Endodermal cell (in vitro differentiated cells): Measurements from ENCODE around the gene UBE2K. TPM values are rescaled to one million over a fixed set of nuclear protein-coding genes. Genes with fewer than 3 reads are reported as not detected.
A peak's percentile ranks its signal among the peaks of the same experiment; 100 is the strongest.

Source experiments
- DNase-seq: peaks from one replicate; pipeline ENCODE4 v3.0.0-alpha.2; 2017
- H3K27ac ChIP-seq: 2 replicates; pipeline ENCODE4 v1.5.1; 2013; ENCODE audit warnings: mild to moderate bottlenecking, low read depth, low read length, moderate library complexity
- H3K27me3 ChIP-seq: 2 replicates; pipeline ENCODE4 v1.6.1; 2013; ENCODE audit warnings: mild to moderate bottlenecking, low read length, moderate library complexity; ENCODE audit not compliant: insufficient read depth, control insufficient read depth, poor library complexity, severe bottlenecking
- H3K36me3 ChIP-seq: 2 replicates; pipeline ENCODE4 v1.7.0; 2013; ENCODE audit warnings: mild to moderate bottlenecking, low read length, moderate library complexity; ENCODE audit not compliant: control insufficient read depth, insufficient read depth
- H3K4me1 ChIP-seq: one replicate; pipeline ENCODE4 v1.7.0; 2013; ENCODE audit warnings: low read length; ENCODE audit not compliant: control insufficient read depth, insufficient read depth
- H3K4me3 ChIP-seq: 2 replicates; pipeline ENCODE4 v1.5.1; 2013; ENCODE audit warnings: mild to moderate bottlenecking, low read length, moderate library complexity
- H3K9ac ChIP-seq: 2 replicates; pipeline ENCODE4 v1.6.1; 2013; ENCODE audit warnings: mild to moderate bottlenecking, low read length, moderate library complexity; ENCODE audit not compliant: poor library complexity, severe bottlenecking; ENCODE audit errors: extremely low read depth
- H3K9me3 ChIP-seq: 2 replicates; pipeline ENCODE4 v1.6.1; 2013; ENCODE audit warnings: mild to moderate bottlenecking, low read length, moderate library complexity; ENCODE audit not compliant: control insufficient read depth
- H3K27ac Mint-ChIP-seq: 2 replicates; pipeline ENCODE4 v1.8.0; 2020; ENCODE audit warnings: mixed read lengths
- H3K27me3 Mint-ChIP-seq: 2 replicates; pipeline ENCODE4 v1.8.0; 2021; ENCODE audit warnings: mild to moderate bottlenecking, mixed read lengths; ENCODE audit not compliant: insufficient read depth
- H3K36me3 Mint-ChIP-seq: 2 replicates; pipeline ENCODE4 v1.8.0; 2020; ENCODE audit warnings: low read depth, mixed read lengths
- H3K4me1 Mint-ChIP-seq: 2 replicates; pipeline ENCODE4 v1.8.0; 2020; ENCODE audit warnings: mixed read lengths
- H3K4me3 Mint-ChIP-seq: 2 replicates; pipeline ENCODE4 v1.8.0; 2020; ENCODE audit warnings: mild to moderate bottlenecking, moderate library complexity, mixed read lengths
- H3K9me3 Mint-ChIP-seq: 2 replicates; pipeline ENCODE4 v1.8.0; 2020; ENCODE audit warnings: mild to moderate bottlenecking, mixed read lengths
- CTCF ChIP-seq: fragments of 200-600 bp; sonication (generic); conservative IDR thresholded peaks from 2 replicates; pipeline ENCODE4 v1.5.0; 2021; ENCODE audit warnings: antibody characterized with exemption, mild to moderate bottlenecking
- WGBS, 2 experiments: methylation state at CpG; one replicate each; pipeline versions ENCODE4 v1.1.5 to v1.1.7; 2013; ENCODE audit warnings: missing lambda C conversion rate in 2 of 2, mixed read lengths in 1 of 2; ENCODE audit not compliant: insufficient coverage in 1 of 2, insufficient read length in 1 of 2; 5-methylcytosine and 5-hydroxymethylcytosine counted together
- long read RNA-seq, 4 experiments: library from polyadenylated mRNA in 2 of 4; library from RNA in 1 of 4; library from capped mRNA in 1 of 4; stranded (forward) in 3 of 4; unstranded in 1 of 4; transcript quantifications; one replicate each; pipeline ENCODE4 v2.0.0, GENCODE V29; 2020 to 2021; ENCODE audit warnings: inconsistent platforms in 1 of 4
- polyA plus RNA-seq, 2 experiments: library from polyadenylated mRNA; stranded (reverse); fragments of 50-300 nt; gene quantifications; one replicate each; pipeline ENCODE4 v1.2.3, GENCODE V29; 2013
- total RNA-seq, 2 donors: library from RNA; stranded (reverse); fragmentation: NEBNext Ultra II Directional in 1 of 2; extraction: Animal tissue kit (Norgen Biotek cat#: 25700) in 1 of 2; gene quantifications; 2 replicates in 1 of 2; 3 replicates in 1 of 2; pipeline ENCODE4 v1.2.1, GENCODE V29; 2021

UBE2K gene, protein sequence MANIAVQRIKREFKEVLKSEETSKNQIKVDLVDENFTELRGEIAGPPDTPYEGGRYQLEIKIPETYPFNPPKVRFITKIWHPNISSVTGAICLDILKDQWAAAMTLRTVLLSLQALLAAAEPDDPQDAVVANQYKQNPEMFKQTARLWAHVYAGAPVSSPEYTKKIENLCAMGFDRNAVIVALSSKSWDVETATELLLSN
- 100 to 1,000 TPM; 139 to 143 TPM for total RNA-seq
- polyA plus RNA-seq (2013, experiment 1 of 2): 107 TPM
- 93.9 TPM for polyA plus RNA-seq (2013, experiment 2 of 2)
- long read RNA-seq, experiment 1, full-length matches to known transcripts: 1 of 73 reads
- long read RNA-seq, experiment 1, partial matches to known transcripts: 5 of 73 reads
- long read RNA-seq, experiment 1, other reads (novel, unspliced or antisense): 67 of 73 reads
- long read RNA-seq, experiment 2, full-length matches to known transcripts: 91 of 139 reads
- long read RNA-seq, experiment 2, partial matches to known transcripts: 12 of 139 reads
- long read RNA-seq, experiment 2, other reads (novel, unspliced or antisense): 36 of 139 reads
- long read RNA-seq, experiment 3, full-length matches to known transcripts: 91 of 116 reads
- long read RNA-seq, experiment 3, partial matches to known transcripts: 6 of 116 reads
- long read RNA-seq, experiment 3, other reads (novel, unspliced or antisense): 19 of 116 reads
- long read RNA-seq, experiment 4, full-length matches to known transcripts: 227 of 240 reads
- long read RNA-seq, experiment 4, partial matches to known transcripts: 4 of 240 reads
- long read RNA-seq, experiment 4, other reads (novel, unspliced or antisense): 9 of 240 reads

GRCh38 chr4:39697740-39698423 lies at the start of gene UBE2K:
Gene UBE2K, plus strand, starts transcription at chr4:39698136. Its CDS starts 192 bp downstream, at chr4:39698328.
- WGBS, 2 experiments: 0% methylated on average over 69 to 84 of the region's 84 CpGs
- peak within 1 kb of the TSS; percentile 93 for H3K9ac ChIP-seq
- peak within 1 kb of the TSS; percentile 100 for H3K4me3 ChIP-seq
- H3K4me1 Mint-ChIP-seq: peaks cover 18% of the 10 kb centered on the region
- H3K27ac ChIP-seq: peak within 1 kb of the TSS; percentile 96
- TF ChIP-seq CTCF: no peak
- DNase-seq: peak; percentile 94
- peaks cover 8% of the 10 kb centered on the region for H3K36me3 Mint-ChIP-seq
- H3K27me3 Mint-ChIP-seq: peaks cover 2% of the 10 kb centered on the region
- no peaks in the 10 kb centered on the region for H3K27me3 ChIP-seq
- no peaks in the 10 kb centered on the region for H3K4me1 ChIP-seq
- H3K36me3 ChIP-seq: peaks cover 10% of the 10 kb centered on the region
- no peaks in the 10 kb centered on the region for H3K9me3 Mint-ChIP-seq
- no peaks in the 10 kb centered on the region for H3K9me3 ChIP-seq
- peak within 1 kb of the TSS; percentile 99 for H3K4me3 Mint-ChIP-seq
- H3K27ac Mint-ChIP-seq: peak within 1 kb of the TSS; percentile 100

DNA sequence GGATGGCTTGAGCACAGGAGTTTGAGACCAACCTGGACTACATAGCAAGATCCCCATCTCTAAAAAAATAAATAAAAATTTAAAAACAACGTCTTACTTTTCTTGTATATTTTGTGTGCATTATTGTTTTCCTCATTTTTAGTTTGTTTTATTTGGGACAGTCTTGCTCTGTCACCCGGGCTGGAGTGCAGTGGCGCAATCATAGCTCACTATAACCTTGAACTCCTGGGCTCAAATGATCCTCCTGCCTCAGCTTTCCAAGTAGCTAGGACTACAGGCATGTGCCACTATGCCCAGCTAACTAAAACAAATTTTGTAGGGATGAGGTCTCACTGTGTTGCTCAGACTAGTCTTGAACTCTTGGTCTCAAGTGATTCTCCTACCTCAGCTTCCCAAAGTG lies 49.7 kb upstream of the UBE2K start:
- H3K36me3 Mint-ChIP-seq: peaks cover 4% of the 10 kb centered on the region
- Histone ChIP-seq H3K9ac (no peak overlapping the region), H3K9me3 (no peaks in the 10 kb centered on the region), H3K27ac (no peak overlapping the region), H3K27me3 (no peaks in the 10 kb centered on the region), H3K36me3 (peaks cover 1% of the 10 kb centered on the region), H3K4me3 (no peak overlapping the region), H3K4me1 (no peaks in the 10 kb centered on the region)
- H3K4me1 Mint-ChIP-seq: no peaks in the 10 kb centered on the region
- DNase-seq: no peak
- 94 to 96% methylated on average over 2 of the region's 3 CpGs for WGBS, 2 experiments
- H3K4me3 Mint-ChIP-seq: no peak overlapping the region
- no peaks in the 10 kb centered on the region for H3K9me3 Mint-ChIP-seq
- TF ChIP-seq CTCF: no peak
- H3K27me3 Mint-ChIP-seq: no peaks in the 10 kb centered on the region
- H3K27ac Mint-ChIP-seq: no peak overlapping the region

DNA sequence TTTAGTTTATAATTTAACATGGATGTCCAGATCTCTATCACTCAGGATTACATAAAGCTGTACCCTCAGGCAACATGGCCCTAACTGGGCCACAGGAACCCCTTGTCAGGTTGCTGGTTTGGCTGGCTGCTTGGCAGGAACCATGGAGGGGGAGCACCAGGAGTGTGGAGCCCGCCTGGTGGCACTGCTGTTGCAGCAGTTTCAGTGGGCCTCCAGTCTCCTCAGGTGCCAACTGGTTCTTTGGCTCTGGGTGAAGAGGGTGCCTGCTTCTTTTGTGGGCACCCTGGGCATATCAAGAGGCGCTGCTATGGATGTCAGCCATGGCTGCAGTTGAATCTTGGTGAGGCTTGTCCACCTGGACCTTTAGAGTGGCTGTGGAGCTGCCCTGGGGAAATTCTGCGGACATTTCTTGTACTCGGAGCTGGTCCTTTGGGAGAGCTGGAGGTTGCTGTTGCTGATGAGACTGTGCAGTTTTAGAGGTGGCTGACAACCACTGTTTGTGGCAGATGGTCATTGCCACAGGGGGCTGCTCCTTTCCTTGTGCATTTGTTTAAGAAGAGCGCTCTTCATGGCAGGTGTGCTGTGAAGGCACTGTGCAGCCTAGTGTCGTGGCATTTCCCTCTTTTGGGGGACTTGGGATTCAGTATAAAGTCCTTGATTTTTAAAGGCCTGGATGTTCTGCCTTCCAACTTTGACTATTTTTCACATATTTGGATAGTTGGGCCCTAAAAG lies 48.9 kb upstream of the UBE2K start:
- 93 to 95% methylated on average over 3 to 6 of the region's 6 CpGs for WGBS, 2 experiments
- H3K27me3 Mint-ChIP-seq: no peaks in the 10 kb centered on the region
- Histone ChIP-seq H3K4me3 (no peak overlapping the region), H3K9me3 (no peaks in the 10 kb centered on the region), H3K27me3 (no peaks in the 10 kb centered on the region), H3K27ac (no peak overlapping the region), H3K36me3 (peaks cover 3% of the 10 kb centered on the region), H3K9ac (no peak overlapping the region), H3K4me1 (no peaks in the 10 kb centered on the region)
- no peaks in the 10 kb centered on the region for H3K4me1 Mint-ChIP-seq
- no peak overlapping the region for H3K4me3 Mint-ChIP-seq
- peaks cover 6% of the 10 kb centered on the region for H3K36me3 Mint-ChIP-seq
- no peak overlapping the region for H3K27ac Mint-ChIP-seq
- no peak for TF ChIP-seq CTCF
- H3K9me3 Mint-ChIP-seq: no peaks in the 10 kb centered on the region
- DNase-seq: no peak
